ENCODE data around the gene CASZ1.

- no peak for TF ChIP-seq CTCF (IDR thresholded peaks at IDR 0.05; ENCODE audit: extremely low read depth in 1 of 2, insufficient read depth in 1 of 2, low read depth in 1 of 2, low read length in 2 of 2)
- no peak for TF ChIP-seq POLR2A (IDR thresholded peaks at IDR 0.05; ENCODE audit: low read depth, low read length)
- no peak for TF ChIP-seq FOS (IDR thresholded peaks at IDR 0.05; ENCODE audit: borderline replicate concordance, insufficient read depth, low read length)
- no peak for TF ChIP-seq POLR2AphosphoS5 (IDR thresholded peaks at IDR 0.05; ENCODE audit: insufficient read depth, low read depth, low read length)
These were observed 130.3 kb downstream of the CASZ1 start for GRCh38 chr1:10665930-10666850.
